ENCODE results near the gene LY6G5B. TPM values are rescaled to one million over a fixed set of nuclear protein-coding genes. Genes with fewer than 3 reads are reported as not detected.
A peak's percentile ranks its signal among the peaks of the same experiment; 100 is the strongest.

The LY6G5B gene
- total RNA-seq = 24.8 and 30.6 TPM in 2 replicates
- long read RNA-seq = 0 reads

GRCh38 chr6:31669676-31670075 lies at the start of gene LY6G5B:
Gene LY6G5B, plus strand, starts transcription at chr6:31669976. Its CDS starts 975 bp downstream, at chr6:31670951.
- Mint-ChIP-seq H3K36me3 (ENCODE audit: insufficient read depth) (peaks cover 17% of the 10 kb centered on the region), H3K4me1 (ENCODE audit: low read depth) (peaks cover 11% of the 10 kb centered on the region), H3K4me3 (ENCODE audit: low read depth) (no peak within 1 kb of the TSS)

GRCh38 chr6:31620586-31621319 lies 49.0 kb upstream of the LY6G5B start, which contains the start of gene PRRC2A:
Gene PRRC2A, plus strand, starts transcription at chr6:31620715. Its CDS starts 2,075 bp downstream, at chr6:31622790.
- H3K36me3 Mint-ChIP-seq (ENCODE audit: insufficient read depth) = peaks cover 16% of the 10 kb centered on the region

More at GRCh38 chr6:31669676-31670075, at the start of gene LY6G5B:
- no peak for DNase-seq (ENCODE audit: low spot score, unreplicated experiment)
- Mint-ChIP-seq H3K27ac (no peak within 1 kb of the TSS), H3K27me3 (no peaks in the 10 kb centered on the region), H3K9me3 (ENCODE audit: low read depth) (no peaks in the 10 kb centered on the region)
- no peak for TF ChIP-seq CTCF (IDR thresholded peaks at IDR 0.05; ENCODE audit: unreplicated experiment)

GRCh38 chr6:31621320-31621939 lies 48.3 kb upstream of the LY6G5B start:
- TF ChIP-seq CTCF (IDR thresholded peaks at IDR 0.05; ENCODE audit: unreplicated experiment) = no peak
- Mint-ChIP-seq H3K27me3 (no peaks in the 10 kb centered on the region), H3K9me3 (ENCODE audit: low read depth) (no peaks in the 10 kb centered on the region), H3K27ac (peak overlapping the region; percentile 96), H3K36me3 (ENCODE audit: insufficient read depth) (peaks cover 23% of the 10 kb centered on the region), H3K4me1 (ENCODE audit: low read depth) (peaks cover 14% of the 10 kb centered on the region), H3K4me3 (ENCODE audit: low read depth) (peak overlapping the region; percentile 89)
- no peak for DNase-seq (ENCODE audit: low spot score, unreplicated experiment)

More at GRCh38 chr6:31620586-31621319, 49.0 kb upstream of the LY6G5B start, which contains the start of gene PRRC2A:
- H3K9me3 Mint-ChIP-seq (ENCODE audit: low read depth) = no peaks in the 10 kb centered on the region
- TF ChIP-seq CTCF (IDR thresholded peaks at IDR 0.05; ENCODE audit: unreplicated experiment) = no peak
- no peaks in the 10 kb centered on the region for H3K27me3 Mint-ChIP-seq
- peaks cover 14% of the 10 kb centered on the region for H3K4me1 Mint-ChIP-seq (ENCODE audit: low read depth)
- peak within 1 kb of the TSS; percentile 89 for H3K4me3 Mint-ChIP-seq (ENCODE audit: low read depth)
- peak; percentile 91 for DNase-seq (ENCODE audit: low spot score, unreplicated experiment)
- H3K27ac Mint-ChIP-seq = peak within 1 kb of the TSS; percentile 98

GRCh38 chr6:31621991-31622390 lies 47.8 kb upstream of the LY6G5B start:
- Mint-ChIP-seq H3K27me3 (no peaks in the 10 kb centered on the region), H3K36me3 (ENCODE audit: insufficient read depth) (peaks cover 26% of the 10 kb centered on the region), H3K27ac (peak overlapping the region; percentile 96), H3K4me1 (ENCODE audit: low read depth) (peaks cover 14% of the 10 kb centered on the region), H3K4me3 (ENCODE audit: low read depth) (peak overlapping the region; percentile 89), H3K9me3 (ENCODE audit: low read depth) (no peaks in the 10 kb centered on the region)
- DNase-seq (ENCODE audit: low spot score, unreplicated experiment) = no peak
- TF ChIP-seq CTCF (IDR thresholded peaks at IDR 0.05; ENCODE audit: unreplicated experiment) = no peak

GRCh38 chr6:31622684-31623091 lies 47.1 kb upstream of the LY6G5B start:
- Mint-ChIP-seq H3K9me3 (ENCODE audit: low read depth) (no peaks in the 10 kb centered on the region), H3K27me3 (no peaks in the 10 kb centered on the region), H3K4me1 (ENCODE audit: low read depth) (peaks cover 14% of the 10 kb centered on the region), H3K4me3 (ENCODE audit: low read depth) (peak overlapping the region; percentile 89), H3K36me3 (ENCODE audit: insufficient read depth) (peaks cover 32% of the 10 kb centered on the region), H3K27ac (peak overlapping the region; percentile 96)
- no peak for DNase-seq (ENCODE audit: low spot score, unreplicated experiment)
- no peak for TF ChIP-seq CTCF (IDR thresholded peaks at IDR 0.05; ENCODE audit: unreplicated experiment)
